ENCODE results near the gene TP53.

DNA sequence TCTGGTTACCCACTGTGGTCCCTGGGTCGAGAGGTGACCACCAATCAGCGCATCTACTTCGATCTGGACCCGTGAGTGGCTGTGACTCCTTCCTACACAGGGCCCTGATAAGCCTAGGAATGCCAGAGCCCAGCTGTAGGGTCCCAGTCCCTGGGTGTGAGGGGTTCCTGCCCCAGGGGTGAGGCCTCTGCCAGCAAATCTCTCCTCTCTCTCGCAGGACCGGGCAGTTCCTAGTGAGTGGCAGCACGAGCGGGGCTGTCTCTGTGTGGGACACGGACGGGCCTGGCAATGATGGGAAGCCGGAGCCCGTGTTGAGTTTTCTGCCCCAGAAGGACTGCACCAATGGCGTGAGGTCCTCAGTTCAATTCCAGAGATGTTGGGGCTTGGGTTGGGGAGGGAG is 15.5 kb upstream of the TP53 start:
- TF ChIP-seq, protein P1, sequence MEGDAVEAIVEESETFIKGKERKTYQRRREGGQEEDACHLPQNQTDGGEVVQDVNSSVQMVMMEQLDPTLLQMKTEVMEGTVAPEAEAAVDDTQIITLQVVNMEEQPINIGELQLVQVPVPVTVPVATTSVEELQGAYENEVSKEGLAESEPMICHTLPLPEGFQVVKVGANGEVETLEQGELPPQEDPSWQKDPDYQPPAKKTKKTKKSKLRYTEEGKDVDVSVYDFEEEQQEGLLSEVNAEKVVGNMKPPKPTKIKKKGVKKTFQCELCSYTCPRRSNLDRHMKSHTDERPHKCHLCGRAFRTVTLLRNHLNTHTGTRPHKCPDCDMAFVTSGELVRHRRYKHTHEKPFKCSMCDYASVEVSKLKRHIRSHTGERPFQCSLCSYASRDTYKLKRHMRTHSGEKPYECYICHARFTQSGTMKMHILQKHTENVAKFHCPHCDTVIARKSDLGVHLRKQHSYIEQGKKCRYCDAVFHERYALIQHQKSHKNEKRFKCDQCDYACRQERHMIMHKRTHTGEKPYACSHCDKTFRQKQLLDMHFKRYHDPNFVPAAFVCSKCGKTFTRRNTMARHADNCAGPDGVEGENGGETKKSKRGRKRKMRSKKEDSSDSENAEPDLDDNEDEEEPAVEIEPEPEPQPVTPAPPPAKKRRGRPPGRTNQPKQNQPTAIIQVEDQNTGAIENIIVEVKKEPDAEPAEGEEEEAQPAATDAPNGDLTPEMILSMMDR (IDR thresholded peaks at IDR 0.05; ENCODE audit: insufficient read depth, low read length, poor library complexity, severe bottlenecking): no peak
- no peak for TF ChIP-seq EZH2phosphoT487 (conservative IDR thresholded peaks at IDR 0.05; ENCODE audit: low read length)
